Pancreas (tissue), 10 donors: ENCODE results near the gene NXN. TPM values are rescaled to one million over a fixed set of nuclear protein-coding genes. Genes with fewer than 3 reads are reported as not detected.

Experiments used
- ATAC-seq, 4 donors: fragments of 200-7000 bp; cut with Tn5 transposase; one replicate each; pipeline versions ENCODE4 v1.8.0 to v1.9.1; 2020; ENCODE audit warnings: mild to moderate bottlenecking in 4 of 4, moderate library complexity in 4 of 4
- DNase-seq, 6 donors: peaks; one replicate each; pipeline ENCODE4 v3.0.0-alpha.2; 2020
- FAIRE-seq: peaks from 2 replicates; lab custom pipeline; 2012; peaks lifted over from hg19 to GRCh38; lab: Jason Lieb, UNC
- H3K27ac ChIP-seq, 4 donors: fragments of 200-600 bp; sonication (generic); 1 replicate in 3 of 4; 2 replicates in 1 of 4; pipeline versions ENCODE4 v1.5.0 to v1.8.0; 2020
- H3K27me3 ChIP-seq, 4 donors: fragments of 200-600 bp; one replicate each; pipeline ENCODE4 v1.8.0; 2021
- H3K36me3 ChIP-seq, 3 donors: fragments of 200-600 bp; sonication (generic) in 1 of 3; one replicate each; pipeline versions ENCODE4 v1.5.0 to v1.8.0; 2020 to 2021
- H3K4me1 ChIP-seq, 3 donors: fragments of 200-600 bp; one replicate each; pipeline ENCODE4 v1.8.0; 2021
- H3K4me3 ChIP-seq, 4 donors: fragments of 200-600 bp; sonication (generic) in 2 of 4; one replicate each; pipeline versions ENCODE4 v1.5.0 to v1.8.0; 2020 to 2021
- H3K9me3 ChIP-seq, 4 donors: fragments of 200-600 bp; one replicate each; pipeline ENCODE4 v1.8.0; 2021
- CTCF ChIP-seq, 4 donors: fragments of 200-600 bp; sonication (generic) in 3 of 4; IDR thresholded peaks; one replicate each; pipeline versions ENCODE4 v1.5.0 to v1.8.0; 2021; ENCODE audit warnings: antibody characterized with exemption in 4 of 4
- WGBS, 2 donors: extraction: QIAGEN DNeasy Blood & Tissue Kit; methylation state at CpG; one replicate each; pipeline ENCODE4 v1.1.7; 2013; 5-methylcytosine and 5-hydroxymethylcytosine counted together
- intact Hi-C, 3 donors: fragments of 100-400 bp; cut with DNase I; formaldehyde crosslinking; loops; one replicate each; pipeline versions ENCODE4 v1.11.1 to v1.14.2; 2022
- polyA plus RNA-seq, 2 donors: library from polyadenylated mRNA; stranded (reverse); fragments of 200-250 nt; gene quantifications; one replicate each; pipeline ENCODE4 v1.2.3, GENCODE V29; 2013
- total RNA-seq, 6 donors: library from RNA; stranded (reverse); fragmentation: NEBNext Ultra II Directional in 4 of 6; extraction: Animal tissue kit (Norgen Biotek cat#: 25700) in 4 of 6; gene quantifications; one replicate each; pipeline versions ENCODE4 v1.2.1 to v1.2.4, GENCODE V29; 2021 to 2023
- donor health status: healthy with polysubstance abuse.
- donor health status: DM: no; HTN: no; CAD: no; lungs with moderate emphysema.
- donor health status: DM: no; HTN: no; CAD: no.
- donor health status: control.
- donor health status: control.
- donor health status: Bipolar disorder and iron deficiency.
- donor health status: DM: yes; HTN: yes; CAD: no.
- donor health status: DM: no; HTN: no; CAD: no.
- donor health status: DM: no; HTN: no; CAD: no.
- donor health status: DM: yes; HTN: yes; CAD: no.

NXN gene
- total and polyA plus RNA-seq, 8 donors: 17.4 to 35.0 (median 29.4) TPM

- intact Hi-C loops: loop anchor here in 1 of 3 donors (5.0 kb wide), 1 partner anchor 94 kb away; the partner anchor contains the start of gene NXN
- H3K36me3 ChIP-seq: no peaks in the 10 kb centered on the region
- ATAC-seq: peak; percentile 65 to 74 (median 67)
- DNase-seq: peak in 4 of 6 donors; percentile 69 to 84 (median 82)
- FAIRE-seq: no peak
- no peaks in the 10 kb centered on the region for H3K27me3 ChIP-seq
- peak overlapping the region; percentile 53 to 88 (median 76) for H3K27ac ChIP-seq
- no peak overlapping the region for H3K4me3 ChIP-seq
- whole genome bisulfite sequencing, 2 donors: 32 to 34% methylated on average over 14 of the region's 14 CpGs
- no peaks in the 10 kb centered on the region for H3K9me3 ChIP-seq
- TF ChIP-seq CTCF (IDR thresholded peaks at IDR 0.05): no peak
- H3K4me1 ChIP-seq: peaks cover 27 to 49% (median 27%) of the 10 kb centered on the region in 3 donors
These were observed 96.6 kb downstream of the NXN start for GRCh38 chr17:882827-883585.

- peak overlapping the region; percentile 33 to 88 (median 70) for H3K27ac ChIP-seq
- intact Hi-C loops: loop anchor here in 1 of 3 donors (5.0 kb wide), 1 partner anchor 96 kb away; the partner anchor contains the start of gene NXN
- ATAC-seq: peak; percentile 14 to 31 (median 24)
- no peak overlapping the region for H3K4me3 ChIP-seq
- H3K36me3 ChIP-seq: no peaks in the 10 kb centered on the region
- DNase-seq: no peak
- 32 to 40% methylated on average over 6 of the region's 6 CpGs for WGBS, 2 donors
- no peaks in the 10 kb centered on the region for H3K27me3 ChIP-seq
- no peak for FAIRE-seq
- no peaks in the 10 kb centered on the region for H3K9me3 ChIP-seq
- TF ChIP-seq CTCF (IDR thresholded peaks at IDR 0.05): no peak
- H3K4me1 ChIP-seq: peaks cover 27 to 49% (median 27%) of the 10 kb centered on the region in 3 donors
These were observed 97.8 kb downstream of the NXN start for GRCh38 chr17:881778-882177.

GRCh38 chr17:880443-881269 is 98.9 kb downstream of the NXN start:
- DNase-seq: no peak
- FAIRE-seq: no peak
- peaks cover 27 to 45% (median 29%) of the 10 kb centered on the region in 3 donors for H3K4me1 ChIP-seq
- H3K9me3 ChIP-seq: no peaks in the 10 kb centered on the region
- no peaks in the 10 kb centered on the region for H3K36me3 ChIP-seq
- no peaks in the 10 kb centered on the region for H3K27me3 ChIP-seq
- WGBS, 2 donors: 55 to 56% methylated on average over 15 of the region's 15 CpGs
- H3K4me3 ChIP-seq: no peak overlapping the region
- H3K27ac ChIP-seq: peak overlapping the region; percentile 33 to 88 (median 76)
- ATAC-seq: no peak
- TF ChIP-seq CTCF (IDR thresholded peaks at IDR 0.05): no peak
- intact Hi-C loops: loop anchor here in 1 of 3 donors (5.0 kb wide), 1 partner anchor 97 kb away; the partner anchor contains the start of gene NXN

GRCh38 chr17:879546-880442 is 99.8 kb downstream of the NXN start:
- no peak for FAIRE-seq
- Histone ChIP-seq H3K4me1 (peaks cover 32 to 45% (median 37%) of the 10 kb centered on the region in 3 donors), H3K9me3 (no peaks in the 10 kb centered on the region), H3K27ac (peak overlapping the region; percentile 33 to 88 (median 76)), H3K36me3 (no peaks in the 10 kb centered on the region), H3K27me3 (no peaks in the 10 kb centered on the region), H3K4me3 (no peak overlapping the region)
- DNase-seq: peak; percentile 80 to 96 (median 94)
- peak; percentile 49 to 68 (median 62) for TF ChIP-seq CTCF (IDR thresholded peaks at IDR 0.05)
- peak; percentile 68 to 80 (median 76) for ATAC-seq
- intact Hi-C loops: loop anchor here in 1 of 3 donors (5.0 to 10.0 kb wide), 2 partner anchors 85 to 98 kb away; partner anchors contain the start of gene NXN
- WGBS, 2 donors: 24 to 38% methylated on average over 26 of the region's 26 CpGs
